NT2/D1 (cell line): ENCODE data around the gene CST11.
"Not testable (repeated sequence)": the region's sequence is repeated elsewhere in the genome, so short reads cannot be mapped to it uniquely, and the experiment has no call there.

Source experiments
- DNase-seq: peaks from one replicate; pipeline ENCODE4 v3.0.0-alpha.2; 2011; ENCODE audit warnings: low read depth, low spot score
- H3K27me3 ChIP-seq: 2 replicates; pipeline ENCODE4 v1.6.0; 2011; ENCODE audit warnings: mild to moderate bottlenecking; ENCODE audit not compliant: insufficient read length, insufficient read depth
- H3K36me3 ChIP-seq: 2 replicates; pipeline ENCODE4 v1.6.1; 2011; ENCODE audit warnings: mild to moderate bottlenecking, low read length, mixed read lengths; ENCODE audit not compliant: insufficient read depth, insufficient read length
- H3K4me1 ChIP-seq: 2 replicates; pipeline ENCODE4 v1.5.1; 2011; ENCODE audit not compliant: insufficient read depth, insufficient read length
- H3K4me3 ChIP-seq: 2 replicates; pipeline ENCODE4 v1.5.1; 2011; ENCODE audit warnings: low read depth; ENCODE audit not compliant: insufficient read length
- H3K9ac ChIP-seq: 2 replicates; pipeline ENCODE4 v1.6.0; 2011; ENCODE audit warnings: low read depth; ENCODE audit not compliant: insufficient read length
- H3K9me3 ChIP-seq: 2 replicates; pipeline ENCODE4 v1.5.1; 2011; ENCODE audit warnings: mild to moderate bottlenecking, low read length; ENCODE audit not compliant: insufficient read depth
- SUZ12 ChIP-seq: IDR thresholded peaks from 2 replicates; pipeline ENCODE4 v1.6.1; 2011; ENCODE audit not compliant: insufficient read length, insufficient read depth; ENCODE audit errors: extremely low read depth
- YY1 ChIP-seq: IDR thresholded peaks from 2 replicates; pipeline ENCODE4 v1.6.1; 2011; ENCODE audit not compliant: insufficient read length, insufficient read depth
- ZNF274 ChIP-seq: IDR thresholded peaks from 2 replicates; pipeline ENCODE4 v1.6.1; 2011; ENCODE audit warnings: mild to moderate bottlenecking, low read depth, low read length

CST11 gene

DNA sequence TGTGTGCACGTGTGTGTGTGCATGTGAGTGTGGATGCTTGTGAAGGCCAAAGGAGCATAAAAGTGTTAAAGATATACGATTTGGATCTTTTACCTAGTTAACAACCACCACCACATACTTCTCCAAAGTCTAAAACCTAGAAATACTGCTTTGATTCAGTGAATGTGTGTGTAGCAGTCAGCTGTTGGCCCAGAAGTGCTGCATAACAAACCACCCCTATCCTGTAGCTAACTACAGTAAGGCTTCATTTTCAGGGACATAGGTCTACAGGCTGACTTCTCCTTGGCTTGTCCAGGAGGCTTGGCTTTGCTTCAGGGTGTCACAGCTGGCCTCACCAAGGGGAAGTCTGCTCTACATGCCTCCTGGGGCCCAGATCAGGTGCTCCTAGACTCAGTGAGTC is 35.8 kb upstream of the CST11 start:
- Histone ChIP-seq H3K9ac (no peak overlapping the region), H3K9me3 (no peaks in the 10 kb centered on the region), H3K4me1 (no peaks in the 10 kb centered on the region), H3K27me3 (no peaks in the 10 kb centered on the region), H3K36me3 (no peaks in the 10 kb centered on the region), H3K4me3 (no peak overlapping the region)
- DNase-seq, result no peak
- TF ChIP-seq SUZ12 (no peak), ZNF274 (no peak), YY1 (no peak)

DNA sequence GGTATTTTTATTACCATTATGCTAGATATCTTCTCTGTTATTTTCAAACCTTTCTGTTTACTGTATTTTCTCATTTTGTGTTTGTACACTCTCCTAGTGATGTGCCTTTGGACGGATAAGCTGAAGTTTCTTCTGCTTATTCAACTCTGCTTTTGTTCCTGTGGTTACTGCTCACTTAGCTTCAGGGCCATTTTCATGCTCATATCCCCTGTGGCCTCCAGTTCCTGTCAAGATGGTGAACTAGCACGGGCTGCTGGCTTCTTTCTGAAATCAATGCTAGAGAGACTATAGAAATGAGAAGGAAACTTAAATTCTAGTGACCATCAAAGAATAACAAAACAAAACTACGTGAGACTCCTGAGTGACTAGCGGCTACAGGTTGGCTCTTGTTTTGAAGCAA is 31.4 kb upstream of the CST11 start:
- Histone ChIP-seq H3K4me3 (no peak overlapping the region), H3K36me3 (no peaks in the 10 kb centered on the region), H3K4me1 (no peaks in the 10 kb centered on the region), H3K9ac (no peak overlapping the region), H3K9me3 (no peaks in the 10 kb centered on the region), H3K27me3 (no peaks in the 10 kb centered on the region)
- no peak for TF ChIP-seq YY1
- no peak for TF ChIP-seq SUZ12
- TF ChIP-seq ZNF274, result no peak
- no peak for DNase-seq

DNA sequence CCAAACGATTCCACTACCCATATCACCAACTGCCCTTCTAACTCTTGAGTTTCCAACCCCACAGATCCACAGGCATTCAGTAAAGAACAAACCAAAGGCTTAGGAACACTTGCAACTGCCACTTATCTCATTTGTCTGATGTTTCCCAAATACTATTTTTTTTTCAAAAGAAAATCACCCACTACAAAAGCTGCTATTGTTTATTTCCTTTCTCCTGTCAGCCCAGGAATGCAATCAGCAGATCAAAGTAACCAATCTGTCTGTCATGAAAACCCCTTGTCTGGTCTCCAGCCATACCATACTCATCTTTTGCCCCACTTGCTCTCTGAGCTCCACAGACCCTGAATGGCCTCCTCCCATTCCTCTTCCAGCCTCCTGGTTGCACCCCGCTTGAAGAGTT is 29.5 kb upstream of the CST11 start:
- Histone ChIP-seq H3K4me3 (no peak overlapping the region), H3K36me3 (no peaks in the 10 kb centered on the region), H3K9me3 (no peaks in the 10 kb centered on the region; the same call in 1 of the 2 replicates), H3K4me1 (no peaks in the 10 kb centered on the region), H3K27me3 (no peaks in the 10 kb centered on the region), H3K9ac (no peak overlapping the region)
- DNase-seq, result no peak
- TF ChIP-seq SUZ12 (no peak), ZNF274 (no peak)

DNA sequence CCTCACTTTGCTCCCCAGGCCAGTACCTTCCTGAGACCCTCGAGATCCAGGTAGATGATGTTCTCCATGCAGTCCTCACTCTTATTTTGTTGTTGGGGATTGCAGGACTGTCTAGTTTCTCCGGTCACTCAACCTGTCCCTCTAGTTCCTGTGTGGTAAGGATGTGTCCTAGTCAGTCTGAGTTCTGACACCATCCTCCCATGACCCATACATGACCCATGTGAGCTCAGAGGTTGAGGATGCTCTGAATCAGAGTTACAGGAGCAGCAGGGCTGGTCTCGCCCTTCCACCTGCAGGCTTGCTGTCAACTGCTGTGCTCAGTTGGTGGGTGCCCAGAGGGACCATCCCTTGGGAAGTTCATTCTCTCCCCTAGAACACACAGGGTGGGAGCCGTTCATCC is 26.4 kb upstream of the CST11 start:
- Histone ChIP-seq H3K36me3 (no peaks in the 10 kb centered on the region), H3K4me3 (no peak overlapping the region), H3K4me1 (no peaks in the 10 kb centered on the region), H3K9ac (no peak overlapping the region), H3K9me3 (no peaks in the 10 kb centered on the region; the same call in 1 of the 2 replicates), H3K27me3 (peaks cover 4% of the 10 kb centered on the region)
- no peak for DNase-seq
- TF ChIP-seq ZNF274 (no peak), SUZ12 (no peak), YY1 (no peak)

DNA sequence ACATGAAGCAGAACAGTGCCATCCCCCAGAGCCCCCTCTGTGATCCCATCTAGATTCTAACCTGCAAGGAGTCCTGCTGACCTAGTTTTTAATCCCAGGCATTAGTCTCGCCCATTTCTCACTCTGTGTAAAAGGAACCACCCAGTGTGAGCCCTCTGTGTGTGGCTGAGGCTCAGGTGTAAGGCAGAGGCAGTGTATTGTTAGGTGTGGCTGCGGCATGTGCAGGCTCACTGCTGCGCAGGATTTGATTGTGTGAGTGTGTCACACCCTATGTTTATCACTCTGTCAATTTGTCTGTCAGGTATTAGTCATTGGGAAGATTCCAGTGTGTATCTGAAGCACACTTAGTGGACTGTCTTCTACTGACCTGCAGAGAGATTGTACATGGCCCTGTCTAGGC is 24.5 kb upstream of the CST11 start:
- no peaks in the 10 kb centered on the region for H3K36me3 ChIP-seq
- TF ChIP-seq YY1 (no peak), ZNF274 (no peak)
- DNase-seq, result no peak

DNA sequence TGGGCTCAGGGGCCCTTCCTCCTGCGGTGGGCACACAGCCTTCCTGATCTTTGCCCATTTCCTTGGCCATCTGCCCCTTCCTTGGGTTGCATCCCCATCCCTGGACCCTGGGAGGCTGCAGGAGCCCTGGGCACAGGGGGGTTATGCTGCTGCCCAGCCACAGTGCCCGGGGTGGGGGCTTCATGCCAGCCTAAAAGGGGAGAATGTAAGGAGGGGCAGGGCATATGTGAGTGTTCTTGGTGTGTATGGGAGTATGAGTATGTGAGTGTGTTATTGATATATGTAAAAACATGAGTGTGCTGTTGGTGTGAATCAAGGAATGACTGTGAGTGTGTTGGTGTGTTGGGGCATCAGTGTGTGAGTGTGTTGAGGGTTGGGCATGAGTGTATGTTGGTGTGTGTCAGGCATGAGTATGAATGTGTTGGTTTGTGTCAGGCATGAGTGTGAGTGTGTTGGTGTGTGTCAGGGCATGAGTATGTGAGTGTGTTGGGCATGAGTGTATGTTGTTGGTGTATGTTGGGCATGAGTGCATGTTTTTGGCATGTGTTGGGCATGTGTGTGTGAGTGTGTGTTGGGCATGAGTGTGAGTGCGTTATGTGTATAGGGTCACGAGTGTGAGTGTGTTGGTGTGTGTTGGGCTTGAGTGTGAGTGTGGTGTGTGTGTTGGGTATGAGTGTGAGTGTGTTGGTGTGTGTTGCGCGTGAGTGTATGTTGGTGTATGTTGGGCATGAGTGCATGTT is 23.5 kb upstream of the CST11 start:
- Histone ChIP-seq H3K27me3 (peaks cover 4% of the 10 kb centered on the region), H3K9me3 (no peaks in the 10 kb centered on the region; the same call in 1 of the 2 replicates), H3K4me1 (no peaks in the 10 kb centered on the region), H3K36me3 (no peaks in the 10 kb centered on the region), H3K9ac (no peak overlapping the region), H3K4me3 (no peak overlapping the region)
- no peak for DNase-seq
- TF ChIP-seq ZNF274, result no peak
- TF ChIP-seq SUZ12, result no peak
- TF ChIP-seq YY1, result no peak

More for the DNA sequence above, 24.5 kb upstream of the CST11 start:
- Histone ChIP-seq H3K4me3 (no peak overlapping the region), H3K4me1 (no peaks in the 10 kb centered on the region), H3K27me3 (peaks cover 4% of the 10 kb centered on the region), H3K9ac (no peak overlapping the region), H3K9me3 (no peaks in the 10 kb centered on the region; the same call in 1 of the 2 replicates)

DNA sequence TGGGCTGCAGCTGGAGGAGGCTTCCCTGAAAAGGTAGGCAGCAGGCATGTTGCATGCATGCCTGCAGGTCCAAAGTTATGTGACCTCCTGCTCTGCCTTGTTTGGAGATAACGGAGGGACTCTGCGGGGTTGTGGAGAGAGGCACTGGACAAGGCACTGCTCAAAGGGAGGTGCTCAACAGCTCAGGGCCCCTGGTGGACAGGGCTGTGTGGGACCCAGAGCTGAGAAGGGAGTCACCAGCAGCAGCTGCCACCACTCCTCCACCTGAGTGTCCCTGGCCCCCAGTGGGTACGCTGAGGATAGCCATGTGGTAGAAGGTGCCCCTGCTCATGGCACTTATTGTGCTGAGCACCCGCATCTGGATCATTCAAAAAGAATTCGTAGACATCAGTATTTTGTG is 22.7 kb upstream of the CST11 start:
- Histone ChIP-seq H3K36me3 (no peaks in the 10 kb centered on the region), H3K9me3 (no peaks in the 10 kb centered on the region; the same call in 1 of the 2 replicates), H3K4me1 (no peaks in the 10 kb centered on the region), H3K9ac (no peak overlapping the region), H3K27me3 (peaks cover 4% of the 10 kb centered on the region), H3K4me3 (no peak overlapping the region)
- DNase-seq, result no peak
- TF ChIP-seq YY1 (no peak), SUZ12 (no peak)

DNA sequence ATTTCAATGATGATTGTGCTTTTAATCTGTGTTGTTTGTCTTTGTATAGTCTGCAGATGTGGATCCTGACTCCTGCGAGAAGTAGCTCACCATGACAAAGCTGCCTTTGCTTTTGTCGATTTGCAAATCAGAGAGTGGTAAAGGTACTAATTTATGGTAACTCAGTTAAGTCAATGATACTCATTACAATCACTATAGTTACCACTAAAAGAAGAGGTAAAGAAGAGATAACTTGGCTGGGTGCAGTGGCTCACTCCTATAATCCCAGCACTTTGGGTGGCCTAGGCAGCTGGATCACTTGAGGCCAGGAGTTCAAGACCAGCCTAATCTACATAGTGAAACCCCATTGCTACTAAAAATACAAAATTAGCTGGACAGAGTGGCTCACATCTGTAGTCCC is 20.6 kb upstream of the CST11 start:
- H3K36me3 ChIP-seq, H3K4me1 ChIP-seq, H3K9me3 ChIP-seq, H3K27me3 ChIP-seq, H3K9ac ChIP-seq, H3K4me3 ChIP-seq: not testable (repeated sequence)
- peak; percentile 58 for DNase-seq

DNA sequence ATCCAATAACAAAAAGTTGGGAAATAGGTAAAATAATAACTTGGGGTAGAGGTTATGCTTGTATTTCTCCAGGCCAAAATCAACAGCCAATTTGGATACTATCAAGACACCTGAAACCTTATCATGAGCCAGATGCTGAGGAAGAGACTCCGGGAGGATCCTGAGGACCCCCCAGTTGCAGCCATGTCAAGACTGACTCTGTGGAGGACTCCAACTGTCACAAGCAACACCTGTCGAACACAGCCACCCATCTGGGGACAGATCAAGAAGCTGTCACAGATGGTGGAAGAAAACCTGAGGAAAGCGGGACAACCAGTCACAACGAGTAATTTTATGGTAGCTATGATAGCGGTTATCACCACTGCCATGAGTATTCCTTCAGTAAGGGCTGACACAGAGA is 19.6 kb upstream of the CST11 start:
- H3K36me3 ChIP-seq, H3K9me3 ChIP-seq, H3K4me3 ChIP-seq, H3K4me1 ChIP-seq, H3K9ac ChIP-seq, DNase-seq, H3K27me3 ChIP-seq: not testable (repeated sequence)

DNA sequence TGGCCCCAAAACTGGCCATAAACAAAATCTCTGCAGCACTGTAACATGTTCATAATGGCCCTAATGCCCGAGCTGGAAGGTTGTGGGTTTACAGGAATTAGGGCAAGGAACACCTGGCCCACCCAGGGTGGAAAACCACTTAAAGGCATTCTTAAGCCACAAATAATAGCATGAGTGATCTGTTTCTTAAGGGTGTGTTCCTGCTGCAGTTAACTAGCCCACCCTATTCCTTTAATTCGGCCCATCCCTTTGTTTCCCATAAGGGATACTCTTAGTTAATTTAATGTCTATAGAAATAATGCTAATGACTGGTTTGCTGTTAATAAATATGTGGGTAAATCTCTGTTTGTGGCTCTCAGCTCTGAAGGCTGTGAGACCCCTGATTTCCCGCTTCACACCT is 14.3 kb upstream of the CST11 start:
- H3K36me3 ChIP-seq, H3K9ac ChIP-seq, H3K27me3 ChIP-seq, H3K4me3 ChIP-seq, DNase-seq, H3K4me1 ChIP-seq: not testable (repeated sequence)
- H3K9me3 ChIP-seq, result peaks cover 23% of the 10 kb centered on the region
